ENCODE data around the gene TAOK3.
A peak's percentile ranks its signal among the peaks of the same experiment; 100 is the strongest.
"Not testable (repeated sequence)": the region's sequence is repeated elsewhere in the genome, so short reads cannot be mapped to it uniquely, and the experiment has no call there.

The TAOK3 gene

GRCh38 chr12:118358612-118359540 lies 13.8 kb downstream of the TAOK3 start:
- TF ChIP-seq POLR2A (IDR thresholded peaks at IDR 0.05; ENCODE audit: low read depth, low read length), result no peak
- FAIRE-seq (peak; percentile 15), DNase-seq (ENCODE audit: insufficient read length, low spot score) (no peak)

- FAIRE-seq (peak; percentile 6), DNase-seq (ENCODE audit: insufficient read length, low spot score) (no peak)
- TF ChIP-seq POLR2A (IDR thresholded peaks at IDR 0.05; ENCODE audit: low read depth, low read length), result no peak
These were observed 14.7 kb downstream of the TAOK3 start for GRCh38 chr12:118358008-118358359.

GRCh38 chr12:118357257-118358007 lies 15.3 kb downstream of the TAOK3 start:
- FAIRE-seq (peak; percentile 83), DNase-seq (ENCODE audit: insufficient read length, low spot score) (no peak)
- no peak for TF ChIP-seq POLR2A (IDR thresholded peaks at IDR 0.05; ENCODE audit: low read depth, low read length)

GRCh38 chr12:118356809-118357256 lies 15.9 kb downstream of the TAOK3 start:
- no peak for DNase-seq (ENCODE audit: insufficient read length, low spot score)
- no peak for TF ChIP-seq POLR2A (IDR thresholded peaks at IDR 0.05; ENCODE audit: low read depth, low read length)
- no peak for FAIRE-seq

- peak; percentile 66 for FAIRE-seq
These were observed 16.9 kb downstream of the TAOK3 start for GRCh38 chr12:118355843-118356242.

GRCh38 chr12:118354903-118355302 lies 17.8 kb downstream of the TAOK3 start:
- FAIRE-seq (no peak), DNase-seq (ENCODE audit: insufficient read length, low spot score) (no peak)
- no peak for TF ChIP-seq POLR2A (IDR thresholded peaks at IDR 0.05; ENCODE audit: low read depth, low read length)

More at GRCh38 chr12:118355843-118356242, 16.9 kb downstream of the TAOK3 start:
- DNase-seq (ENCODE audit: insufficient read length, low spot score), result no peak
- TF ChIP-seq POLR2A (IDR thresholded peaks at IDR 0.05; ENCODE audit: low read depth, low read length), result no peak

- DNase-seq (ENCODE audit: insufficient read length, low spot score); FAIRE-seq: not testable (repeated sequence)
These were observed 18.2 kb downstream of the TAOK3 start for GRCh38 chr12:118354503-118354902.

- no peak for TF ChIP-seq POLR2A (IDR thresholded peaks at IDR 0.05; ENCODE audit: low read depth, low read length)
- FAIRE-seq (no peak), DNase-seq (ENCODE audit: insufficient read length, low spot score) (no peak)
These were observed 19.0 kb downstream of the TAOK3 start for GRCh38 chr12:118353721-118354120.

- FAIRE-seq (no peak), DNase-seq (ENCODE audit: insufficient read length, low spot score) (no peak)
- no peak for TF ChIP-seq POLR2A (IDR thresholded peaks at IDR 0.05; ENCODE audit: low read depth, low read length)
These were observed 21.7 kb downstream of the TAOK3 start for GRCh38 chr12:118350908-118351559.

GRCh38 chr12:118347916-118348315 lies 24.8 kb downstream of the TAOK3 start:
- DNase-seq (ENCODE audit: insufficient read length, low spot score) (no peak), FAIRE-seq (no peak)
- no peak for TF ChIP-seq POLR2A (IDR thresholded peaks at IDR 0.05; ENCODE audit: low read depth, low read length)

- DNase-seq (ENCODE audit: insufficient read length, low spot score) (no peak), FAIRE-seq (no peak)
- no peak for TF ChIP-seq POLR2A (IDR thresholded peaks at IDR 0.05; ENCODE audit: low read depth, low read length)
These were observed 25.8 kb downstream of the TAOK3 start for GRCh38 chr12:118346895-118347294.

- DNase-seq (ENCODE audit: insufficient read length, low spot score) (no peak), FAIRE-seq (no peak)
- TF ChIP-seq POLR2A (IDR thresholded peaks at IDR 0.05; ENCODE audit: low read depth, low read length), result no peak
These were observed 27.4 kb downstream of the TAOK3 start for GRCh38 chr12:118345355-118345754.

- no peak for FAIRE-seq
- no peak for TF ChIP-seq POLR2A (IDR thresholded peaks at IDR 0.05; ENCODE audit: low read depth, low read length)
These were observed 27.9 kb downstream of the TAOK3 start for GRCh38 chr12:118344829-118345228.

GRCh38 chr12:118342090-118342489 lies 30.6 kb downstream of the TAOK3 start:
- FAIRE-seq, result no peak
- TF ChIP-seq POLR2A (IDR thresholded peaks at IDR 0.05; ENCODE audit: low read depth, low read length), result no peak

More at GRCh38 chr12:118344829-118345228, 27.9 kb downstream of the TAOK3 start:
- no peak for DNase-seq (ENCODE audit: insufficient read length, low spot score)

More at GRCh38 chr12:118342090-118342489, 30.6 kb downstream of the TAOK3 start:
- DNase-seq (ENCODE audit: insufficient read length, low spot score), result no peak
